Measurements from ENCODE around the gene REC114.
A peak's percentile ranks its signal among the peaks of the same experiment; 100 is the strongest.
"Not testable (repeated sequence)": the region's sequence is repeated elsewhere in the genome, so short reads cannot be mapped to it uniquely, and the experiment has no call there.

Gene REC114, protein sequence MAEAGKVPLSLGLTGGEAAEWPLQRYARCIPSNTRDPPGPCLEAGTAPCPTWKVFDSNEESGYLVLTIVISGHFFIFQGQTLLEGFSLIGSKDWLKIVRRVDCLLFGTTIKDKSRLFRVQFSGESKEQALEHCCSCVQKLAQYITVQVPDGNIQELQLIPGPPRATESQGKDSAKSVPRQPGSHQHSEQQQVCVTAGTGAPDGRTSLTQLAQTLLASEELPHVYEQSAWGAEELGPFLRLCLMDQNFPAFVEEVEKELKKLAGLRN

DNA sequence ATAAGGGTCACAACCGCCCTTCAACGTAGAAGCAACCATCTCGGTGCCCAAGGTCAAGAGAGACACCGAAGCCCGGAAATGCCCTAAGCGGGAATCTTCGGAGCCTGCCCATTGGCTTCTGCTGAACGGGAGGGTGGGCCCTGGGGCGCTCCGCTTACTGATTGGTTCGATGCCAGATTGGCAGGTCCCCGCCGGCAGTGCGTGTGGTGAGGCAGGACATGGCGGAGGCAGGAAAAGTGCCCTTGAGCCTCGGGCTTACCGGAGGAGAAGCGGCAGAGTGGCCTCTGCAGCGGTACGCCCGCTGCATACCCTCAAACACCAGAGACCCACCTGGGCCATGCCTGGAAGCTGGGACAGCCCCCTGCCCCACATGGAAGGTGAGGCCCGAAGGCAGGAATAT lies at the start of gene REC114:
REC114 (plus strand) TSS at position 197 of the 400 bp plus-strand sequence; CDS start at position 219, 22 bp downstream.
- no peak for DNase-seq

DNA sequence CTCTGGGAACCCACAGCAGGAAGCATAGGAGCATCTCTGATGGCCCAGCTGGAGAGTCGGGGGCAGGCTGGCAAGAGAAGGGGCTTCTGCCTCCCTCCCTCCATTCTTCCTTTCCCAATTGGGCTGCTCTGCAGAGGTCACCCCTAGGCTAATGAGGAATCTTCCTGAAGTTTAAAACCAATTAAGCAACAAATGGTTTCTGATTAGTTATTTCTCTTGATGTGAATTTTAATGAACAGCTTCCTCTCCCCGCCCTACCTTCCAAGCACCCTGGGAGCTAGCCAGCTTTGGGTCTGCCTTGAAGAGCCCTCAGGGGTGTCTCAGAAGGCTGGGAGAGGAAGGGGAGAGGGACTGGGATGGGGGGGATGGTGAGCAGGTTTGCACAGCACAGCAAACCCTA lies 49.6 kb upstream of the REC114 start:
- DNase-seq = no peak

DNA sequence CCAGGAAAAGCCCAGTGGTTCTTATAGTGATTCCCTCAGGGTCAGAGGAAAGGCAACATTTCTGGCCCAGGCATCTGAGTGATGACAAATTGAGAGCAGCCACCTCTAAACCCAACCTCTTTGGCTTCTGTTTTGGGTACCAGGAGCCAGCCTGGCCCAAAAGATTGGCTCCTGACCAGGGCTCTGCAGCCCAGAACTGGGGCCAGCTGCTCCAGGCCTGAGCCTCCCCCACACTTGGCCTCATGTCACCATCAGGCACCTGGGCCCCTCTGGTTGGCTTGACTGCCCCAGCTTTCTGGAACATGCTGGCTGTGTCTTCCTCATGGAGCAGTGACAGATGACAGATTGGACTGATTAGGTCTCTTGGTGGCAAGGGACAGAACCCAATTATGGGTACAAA lies 48.2 kb upstream of the REC114 start:
- DNase-seq = no peak

DNA sequence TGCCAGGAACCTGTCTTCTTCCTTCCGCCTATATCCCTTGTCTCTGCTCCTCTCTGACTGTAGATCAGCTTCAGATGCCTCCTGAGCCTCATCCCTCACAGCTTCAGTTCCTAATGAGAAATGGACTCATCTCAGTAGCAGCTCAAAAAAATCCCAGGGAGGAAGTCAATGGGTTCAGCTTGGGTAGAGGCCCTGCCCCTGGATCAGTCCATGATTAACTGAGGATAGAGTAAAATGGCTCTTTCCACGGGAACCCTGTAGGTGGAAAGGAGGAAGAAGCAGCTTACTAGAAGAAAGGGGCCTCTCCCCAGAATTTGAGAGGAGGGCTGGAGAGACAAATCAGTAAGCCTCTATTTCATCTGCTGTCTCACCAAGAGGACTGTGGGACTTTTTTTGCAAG lies 47.3 kb upstream of the REC114 start:
- DNase-seq = no peak

DNA sequence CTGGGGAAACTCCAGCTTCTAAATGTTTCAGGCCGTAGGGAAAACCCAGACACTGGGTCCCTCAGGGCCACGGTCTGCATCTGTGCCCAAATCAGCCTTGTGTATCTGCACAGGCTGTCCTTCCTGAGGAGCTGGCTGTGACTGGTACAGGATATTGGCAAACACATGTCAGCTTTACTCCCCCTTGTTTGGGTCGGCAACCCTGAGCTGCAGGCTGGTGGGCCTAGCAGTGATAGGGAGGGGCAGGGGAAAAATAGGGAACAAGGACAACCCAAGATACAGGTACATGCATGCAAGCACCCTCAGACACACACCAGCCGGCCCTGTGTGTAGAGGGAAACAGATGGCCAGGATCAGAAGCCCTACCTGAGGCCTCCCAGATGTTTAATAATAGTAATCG lies 45.5 kb upstream of the REC114 start:
- no peak for DNase-seq

DNA sequence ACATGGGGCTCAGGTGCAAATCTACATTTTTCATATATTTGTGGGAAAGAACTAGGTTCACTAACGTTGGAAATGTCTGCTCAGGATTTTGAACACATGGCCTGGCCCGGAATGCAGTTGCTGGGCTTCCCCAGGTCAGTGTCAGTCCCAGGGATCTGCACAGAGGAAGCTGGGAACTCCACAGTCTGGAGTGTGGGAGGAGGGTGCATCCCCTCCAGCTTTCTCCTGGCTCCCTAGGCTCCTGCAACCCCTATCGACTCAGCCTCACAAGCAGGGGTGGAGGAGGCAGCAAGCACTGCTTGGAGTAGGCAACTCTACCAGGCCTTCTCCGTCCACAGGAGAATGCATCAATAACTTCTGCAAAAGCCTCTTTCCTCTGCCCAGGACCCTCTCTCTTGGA lies 44.1 kb upstream of the REC114 start:
- DNase-seq = no peak

DNA sequence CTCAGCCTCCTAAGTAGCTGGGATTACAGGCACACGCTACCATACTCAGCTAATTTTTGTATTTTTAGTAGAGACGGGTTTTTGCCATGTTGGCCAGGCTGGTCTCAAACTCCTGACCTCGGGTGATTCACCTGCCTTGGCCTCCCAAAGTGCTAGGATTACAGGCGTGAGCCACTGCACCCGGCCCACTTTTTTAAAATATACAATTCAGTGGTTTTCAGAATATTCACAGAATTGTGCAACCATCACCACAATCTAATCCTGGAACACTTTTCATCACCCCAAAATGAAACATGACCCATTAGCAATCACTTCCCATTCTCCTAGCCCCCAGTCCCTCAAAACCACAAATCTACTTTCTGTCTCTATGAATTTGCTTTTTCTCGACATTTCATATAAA lies 42.7 kb upstream of the REC114 start:
- not testable (repeated sequence) for DNase-seq

DNA sequence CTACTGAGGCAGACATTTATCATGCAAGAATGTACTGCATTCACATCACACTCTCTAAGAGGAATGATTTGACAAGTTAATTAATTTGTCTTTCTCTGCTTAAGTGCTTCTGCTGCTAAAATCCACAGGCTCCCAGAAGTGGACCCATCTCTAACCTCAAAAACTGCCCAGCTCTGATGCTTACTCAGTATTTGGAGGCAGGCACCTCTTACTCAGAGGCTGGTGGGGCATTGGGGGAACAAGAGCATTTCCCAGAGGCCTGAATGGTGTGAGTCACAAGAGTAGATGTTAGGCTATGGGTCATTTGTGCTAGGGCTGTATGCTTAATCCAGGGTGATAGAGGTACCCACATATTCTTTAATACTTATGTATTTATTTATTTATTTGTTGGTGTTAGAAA lies 39.8 kb upstream of the REC114 start:
- no peak for DNase-seq

DNA sequence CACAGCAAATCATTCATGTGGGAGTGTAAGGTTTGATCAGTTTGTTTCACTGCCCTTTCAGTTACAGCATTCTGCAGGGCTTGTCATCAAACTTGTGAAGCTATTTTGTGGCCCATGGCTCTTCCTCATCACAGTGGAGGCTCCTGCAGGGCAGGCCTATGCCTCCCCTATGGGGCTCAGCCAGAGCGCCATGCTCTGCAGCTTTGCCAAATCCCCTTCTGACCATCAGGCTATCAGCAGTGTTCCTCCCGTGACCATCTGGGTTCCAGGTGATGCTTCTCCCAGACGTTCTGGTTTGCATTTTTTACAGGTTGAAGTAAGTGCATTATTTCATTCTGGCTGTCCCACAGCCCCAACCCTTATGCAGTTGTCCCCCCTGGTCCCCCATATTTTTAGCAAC lies 28.1 kb upstream of the REC114 start:
- DNase-seq = no peak

DNA sequence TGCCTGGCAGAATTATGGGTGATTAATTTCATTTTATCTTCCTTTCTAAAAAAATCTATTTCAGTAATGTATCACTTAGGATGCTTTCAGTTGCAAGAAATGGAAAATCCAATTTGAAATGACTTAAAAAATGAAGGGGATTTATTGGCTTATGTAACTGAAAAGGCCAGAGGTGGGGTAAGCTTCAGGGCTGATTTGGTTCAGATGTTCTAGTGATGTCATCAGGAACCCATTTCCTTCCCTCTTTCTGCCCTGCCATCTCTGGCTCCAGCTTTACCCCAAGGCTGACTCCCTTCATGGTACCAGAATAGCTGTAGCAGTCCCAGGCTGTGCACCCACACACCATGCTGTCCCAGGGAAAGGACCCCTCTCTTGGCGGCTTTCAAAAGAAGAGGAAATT lies 18.5 kb upstream of the REC114 start:
- DNase-seq = no peak

DNA sequence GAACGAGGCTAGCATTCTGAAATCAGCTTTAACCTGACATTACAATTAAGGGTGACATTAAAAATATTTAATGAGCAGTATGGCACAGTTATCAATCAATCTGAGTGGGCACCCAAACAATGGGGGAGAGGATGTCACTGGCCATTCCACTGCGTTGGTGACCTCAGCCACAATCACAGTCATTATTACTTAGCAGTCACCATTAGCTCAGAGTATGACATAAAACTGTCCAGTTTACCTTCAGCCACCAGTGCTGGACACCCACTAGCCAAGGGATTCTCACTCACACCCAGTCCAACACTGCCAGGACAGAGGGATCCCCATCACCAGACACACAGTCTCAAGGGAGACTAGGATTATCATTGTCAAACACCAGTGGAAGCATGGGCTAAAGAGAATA lies 17.5 kb upstream of the REC114 start:
- no peak for DNase-seq

DNA sequence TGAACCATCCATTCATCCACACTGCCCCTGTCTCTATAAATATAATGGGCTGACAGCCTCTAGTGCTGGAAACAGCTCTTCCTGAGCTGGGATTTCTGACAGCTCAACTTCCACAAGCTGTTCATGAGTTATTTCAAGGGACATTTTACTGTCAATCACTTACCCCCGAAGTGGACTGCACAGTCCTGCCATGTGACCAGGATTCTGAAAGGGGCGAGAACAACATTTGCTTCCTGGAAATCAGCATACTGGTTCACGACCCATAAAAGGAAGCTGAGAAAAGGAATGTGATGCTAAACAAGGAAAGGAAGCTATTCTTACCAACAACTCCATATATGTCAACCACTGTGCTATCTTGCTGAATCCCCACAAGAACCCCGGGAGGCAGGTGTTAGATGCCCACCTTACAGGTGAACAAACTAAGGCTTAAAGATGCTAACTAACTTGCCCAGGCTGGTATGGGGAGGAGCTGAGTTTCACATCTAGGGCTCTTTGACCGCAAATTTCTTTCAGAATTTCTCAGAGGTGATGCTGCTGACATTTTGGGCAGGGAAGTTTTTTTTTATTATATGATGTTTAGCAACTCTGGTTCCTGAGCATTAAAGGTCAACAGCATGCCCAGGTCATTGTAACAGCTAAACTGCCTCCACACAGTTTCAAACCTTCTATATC lies 16.5 kb upstream of the REC114 start:
- no peak for DNase-seq

DNA sequence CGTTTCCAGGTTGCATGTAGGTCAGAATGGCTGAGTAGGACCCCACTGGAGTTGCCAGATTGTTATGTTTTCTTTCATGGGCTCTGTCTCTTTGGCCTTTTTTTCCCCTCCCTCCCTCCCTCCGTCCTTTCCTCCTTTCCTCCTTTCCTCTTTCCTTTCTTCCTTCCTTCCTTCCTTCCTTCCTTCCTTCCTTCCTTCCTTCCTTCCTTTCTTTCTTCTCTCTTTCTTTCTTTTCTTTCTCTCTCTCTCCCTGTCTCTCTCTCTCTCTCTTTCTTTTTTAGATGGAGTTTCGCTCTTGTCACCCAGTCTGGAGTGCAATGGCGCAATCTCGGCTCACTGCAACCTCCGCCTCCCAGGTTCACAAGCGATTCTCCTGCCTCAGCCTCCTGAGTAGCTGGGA lies 11.6 kb upstream of the REC114 start:
- not testable (repeated sequence) for DNase-seq

DNA sequence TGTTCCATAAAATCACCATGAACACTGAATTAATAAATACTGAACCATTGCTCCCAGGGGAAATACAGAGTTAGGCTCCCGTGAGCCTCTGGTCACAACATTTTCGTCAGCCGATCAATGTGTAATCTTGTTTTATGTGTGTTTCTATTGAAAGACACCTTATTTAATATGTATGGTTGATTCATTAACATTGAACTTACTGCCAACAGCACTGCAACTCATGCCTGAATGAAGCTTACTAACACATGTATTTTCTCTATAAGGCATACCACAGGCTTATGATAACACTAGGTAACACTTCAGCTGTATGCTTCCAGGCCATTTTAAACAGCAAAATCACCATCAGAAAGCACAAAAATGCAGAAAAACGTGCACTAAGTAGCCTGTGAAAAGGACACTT lies 9.1 kb upstream of the REC114 start:
- DNase-seq = no peak

DNA sequence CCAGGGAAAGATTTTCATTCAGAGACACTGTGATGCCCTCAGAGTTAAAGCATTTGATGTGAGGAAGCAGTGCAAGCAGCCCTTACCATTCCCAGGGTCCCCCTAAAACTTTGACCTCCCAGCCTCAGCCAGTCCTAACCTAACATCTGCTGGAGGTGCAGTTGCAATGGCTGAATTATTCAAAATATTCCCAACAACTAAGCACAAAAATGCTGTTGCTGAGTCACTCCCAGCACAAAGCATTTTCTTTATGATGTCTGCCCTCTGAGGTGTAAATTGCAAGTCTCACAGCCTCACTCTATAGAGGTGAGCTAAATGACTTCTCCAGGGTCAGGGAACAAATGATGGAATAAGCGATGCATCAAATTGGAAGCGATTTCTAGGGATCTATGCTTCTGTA lies 6.4 kb upstream of the REC114 start:
- no peak for DNase-seq

DNA sequence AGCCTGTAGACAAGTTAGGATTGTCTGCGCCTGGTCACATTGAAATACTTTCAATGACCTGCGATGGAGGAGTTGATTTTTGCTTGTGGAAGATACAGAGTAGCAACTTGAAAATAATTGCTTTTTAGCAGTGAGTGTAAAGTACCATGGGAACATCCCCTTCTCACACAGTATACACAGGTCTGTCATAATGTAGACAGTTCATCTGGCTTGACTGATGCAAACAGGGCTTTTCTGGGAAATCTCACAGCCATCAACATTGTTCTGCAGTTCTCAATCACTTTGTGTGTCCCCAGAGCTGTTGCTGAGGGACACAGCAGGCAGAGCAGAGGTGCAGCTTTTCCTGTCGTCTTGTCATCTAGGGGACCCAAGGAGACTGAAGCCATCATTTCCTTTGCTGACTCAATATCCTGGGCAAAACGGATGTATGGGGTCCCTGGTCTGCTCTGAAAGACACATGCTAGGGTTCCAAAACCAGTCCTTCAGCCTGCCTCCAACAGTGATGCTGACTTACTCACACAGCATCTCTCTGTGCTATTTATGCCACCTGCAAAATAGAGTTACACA lies 5.3 kb upstream of the REC114 start:
- no peak for DNase-seq

DNA sequence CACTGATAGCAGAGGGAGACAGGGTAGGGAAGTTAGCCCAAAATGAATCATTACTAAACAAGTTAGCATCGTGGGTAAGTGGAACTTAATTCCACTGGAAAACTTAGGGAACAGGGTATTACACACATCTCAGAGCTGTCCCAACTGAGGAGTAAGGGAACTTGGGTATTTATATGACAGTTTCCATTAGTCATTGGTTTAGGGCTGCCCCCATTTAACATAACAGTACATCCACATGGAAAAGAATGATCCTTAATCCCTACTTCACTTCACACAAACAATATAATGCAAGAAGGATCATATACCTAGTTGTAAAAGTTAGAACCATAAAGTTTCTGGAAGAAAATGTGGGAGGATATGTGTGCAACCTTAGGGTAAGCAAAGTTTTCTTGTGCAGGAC lies 4.3 kb upstream of the REC114 start:
- DNase-seq = no peak

DNA sequence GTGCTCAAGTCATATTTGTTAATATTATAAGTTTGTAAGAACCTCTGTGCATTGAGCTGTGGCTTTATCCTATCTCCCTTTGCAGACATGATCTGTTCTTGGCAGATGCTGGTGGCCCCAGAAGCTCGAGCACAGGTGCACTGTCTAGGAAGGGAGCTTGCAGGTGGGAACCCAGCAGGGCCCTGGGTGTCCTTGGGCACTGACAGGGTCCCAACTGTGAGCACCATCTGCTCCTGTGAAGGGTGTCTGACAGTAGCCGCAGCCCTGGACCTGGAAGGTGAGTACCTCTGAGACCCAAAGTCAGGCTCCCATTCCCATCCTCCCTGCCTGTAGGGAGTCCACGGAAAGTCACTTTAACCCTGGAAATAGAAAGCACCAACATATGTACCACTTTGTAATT lies 2.4 kb upstream of the REC114 start:
- peak; percentile 7 for DNase-seq

DNA sequence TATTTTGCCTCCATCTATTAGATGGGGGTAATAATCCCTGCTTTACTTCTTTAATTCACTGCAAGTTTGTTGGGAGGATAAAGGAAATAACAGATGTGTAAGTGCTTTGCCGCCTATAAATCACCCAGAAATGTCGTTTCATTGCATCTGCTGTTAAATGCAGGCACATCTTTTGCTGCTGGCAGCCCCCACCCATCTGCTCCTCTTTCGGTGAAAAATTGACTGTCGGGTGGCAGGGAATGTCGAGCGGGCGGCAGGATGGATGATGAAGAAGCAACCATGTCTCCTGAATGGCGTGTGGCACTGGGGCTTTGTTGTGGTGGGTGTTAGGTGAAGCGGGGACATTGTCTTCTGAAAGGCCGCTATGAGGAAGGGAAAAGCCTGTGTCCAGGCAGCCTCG lies 543 bp upstream of the REC114 start:
- DNase-seq = no peak

DNA sequence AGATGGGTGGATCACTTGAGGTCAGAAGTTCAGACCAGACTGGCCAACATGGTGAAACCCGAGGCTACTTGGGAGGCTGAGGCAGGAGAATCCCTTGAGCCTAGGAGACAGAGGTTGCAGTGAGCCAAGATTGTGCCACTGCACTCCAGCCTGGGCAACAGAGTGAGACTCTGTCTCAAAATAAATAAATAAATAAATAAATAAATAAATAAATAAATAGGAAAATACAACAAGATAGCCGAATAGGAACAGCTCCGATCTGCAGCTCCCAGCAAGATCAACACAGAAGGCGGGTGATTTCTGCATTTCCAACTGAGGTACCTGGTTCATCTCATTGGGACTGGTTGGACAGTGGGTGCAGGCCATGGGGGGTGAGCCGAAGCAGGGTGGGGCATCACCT lies 4.5 kb downstream of the REC114 start:
- not testable (repeated sequence) for DNase-seq

DNA sequence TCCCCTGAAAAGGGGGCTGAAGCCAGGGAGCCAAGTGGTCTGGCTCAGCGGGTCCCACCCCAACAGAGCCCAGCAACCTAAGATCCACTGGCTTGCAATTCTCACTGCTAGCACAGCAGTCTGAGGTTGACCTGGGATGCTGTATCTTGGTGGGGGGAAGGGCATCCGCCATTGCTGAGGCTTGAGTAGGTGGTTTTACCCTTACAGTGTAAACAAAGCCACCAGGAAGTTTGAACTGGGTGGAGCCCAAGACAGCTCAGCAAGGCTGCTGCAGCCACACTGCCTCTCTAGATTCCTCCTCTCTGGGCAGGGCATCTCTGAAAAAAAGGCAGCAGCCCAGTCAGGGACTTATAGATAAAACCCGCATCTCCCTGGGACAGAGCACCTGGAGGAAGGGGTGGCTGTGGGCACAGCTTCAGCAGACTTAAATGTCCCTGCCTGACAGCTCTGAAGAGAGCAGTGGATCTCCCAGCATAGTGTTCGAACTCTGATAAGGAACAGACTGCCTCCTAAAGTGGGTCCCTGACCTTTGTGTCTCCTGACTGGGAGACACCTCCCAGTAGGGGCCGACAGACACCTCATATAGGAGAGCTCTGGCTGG lies 5.3 kb downstream of the REC114 start:
- not testable (repeated sequence) for DNase-seq

DNA sequence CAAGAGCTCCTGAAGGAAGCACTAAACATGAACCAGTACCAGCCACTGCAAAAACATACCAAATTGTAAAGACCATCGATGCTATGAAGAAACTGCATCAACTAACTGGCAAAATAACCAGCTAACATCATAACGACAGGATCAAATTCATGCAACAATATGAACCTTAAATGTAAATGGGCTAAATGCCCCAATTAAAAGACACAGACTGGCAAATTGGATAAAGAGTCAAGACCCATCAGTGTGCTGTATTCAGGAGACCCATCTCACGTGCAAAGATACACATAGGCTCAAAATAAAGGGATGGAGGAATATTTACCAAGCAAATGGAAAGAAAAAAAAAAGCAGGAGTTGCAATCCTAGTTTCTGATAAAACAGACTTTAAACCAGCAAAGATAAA lies 7.0 kb downstream of the REC114 start:
- not testable (repeated sequence) for DNase-seq

DNA sequence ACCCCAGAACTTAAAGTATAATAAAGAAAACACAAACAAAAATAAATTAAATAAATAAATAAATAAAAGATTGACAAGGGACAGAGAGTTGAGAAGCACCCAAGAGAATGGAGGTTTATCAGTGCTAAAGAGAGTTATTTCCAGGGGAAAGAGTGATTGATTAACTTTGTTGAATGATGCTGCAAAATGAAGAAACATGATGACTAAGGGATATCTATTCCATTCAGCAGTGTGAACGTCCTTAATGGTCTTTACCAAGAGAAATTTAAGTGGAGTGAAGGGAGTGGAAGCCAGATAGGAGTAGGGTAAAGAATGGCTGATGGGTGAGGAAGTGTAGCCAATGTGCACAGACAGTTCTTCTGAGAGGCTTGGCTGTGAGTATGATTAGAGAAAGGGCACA lies 11.1 kb downstream of the REC114 start:
- no peak for DNase-seq

DNA sequence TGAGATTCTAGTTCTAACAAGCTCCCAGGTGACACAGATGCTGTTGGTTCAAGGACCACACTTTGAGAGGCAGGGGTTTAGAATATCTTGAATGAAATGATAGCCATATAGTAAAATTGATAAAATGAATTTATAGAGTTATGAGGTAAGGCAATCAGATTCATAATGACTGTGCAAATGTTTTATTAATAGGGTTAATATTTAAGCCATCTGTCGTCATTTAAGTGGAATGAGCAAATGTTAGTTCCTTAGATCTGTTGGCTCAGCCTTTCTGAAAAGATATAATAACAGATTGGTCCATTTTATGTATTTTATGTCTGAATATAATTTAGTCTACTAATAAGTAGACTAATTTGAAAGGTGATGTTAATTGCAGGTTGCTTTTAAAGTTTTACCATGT lies 12.9 kb downstream of the REC114 start:
- DNase-seq = no peak

Data from NCI-H146 (cell line).